Measurements from ENCODE around the gene LAMA3. TPM values are rescaled to one million over a fixed set of nuclear protein-coding genes. Genes with fewer than 3 reads are reported as not detected.

LAMA3 gene
- polyA plus RNA-seq, 1 of the 3 experiments (the other 2 are of a cell fraction): 3.5 TPM

- Histone ChIP-seq H3K27ac (ENCODE audit: low read depth in 2 of 2, low read length in 1 of 2) (no peak overlapping the region), H3K4me1 (ENCODE audit: control insufficient read depth in 1 of 2, insufficient read depth in 2 of 2, low read depth in 1 of 2, low read length in 1 of 2) (peaks cover 0 to 5% of the 10 kb centered on the region in 2 experiments; a peak in 2 of 4 replicates), H3K9me3 (no peaks in the 10 kb centered on the region), H3K79me2 (ENCODE audit: insufficient read depth) (no peaks in the 10 kb centered on the region), H3K4me2 (no peak overlapping the region), H4K20me1 (ENCODE audit: insufficient read depth) (no peaks in the 10 kb centered on the region), H2AFZ (ENCODE audit: low read depth) (no peak overlapping the region), H3K9ac (no peak overlapping the region), H3K4me3 (ENCODE audit: low read depth in 2 of 2, low read length in 1 of 2) (no peak overlapping the region), H3K9me2 (no peaks in the 10 kb centered on the region), H3F3A (replicated peaks; ENCODE audit: insufficient read depth) (no peaks in the 10 kb centered on the region), H3K27me3 (ENCODE audit: insufficient read depth) (no peaks in the 10 kb centered on the region), H3K36me3 (replicated peaks in 1 of 2; ENCODE audit: control insufficient read depth in 1 of 2, insufficient read depth in 2 of 2, low read length in 1 of 2) (no peaks in the 10 kb centered on the region)
- TF ChIP-seq CTCF (IDR thresholded peaks at IDR 0.05) (no peak), FOSL2 (IDR thresholded peaks at IDR 0.05; ENCODE audit: borderline replicate concordance, low read depth) (peak; percentile 25; the same call in 1 of the 2 replicates)
- no peak for DNase-seq
- POLR2A ChIA-PET: no interaction called here
- 90% methylated on average over 5 of the region's 5 CpGs for WGBS (ENCODE audit: low lambda C conversion rate)
- CTCF ChIA-PET: no interaction called here
These were observed 31.0 kb upstream of the LAMA3 start for GRCh38 chr18:23658285-23658684.

GRCh38 chr18:23661735-23662308, 27.4 kb upstream of the LAMA3 start:
- CTCF ChIA-PET: interaction anchor here (0.6 to 2.0 kb wide), 4 partner anchors 10 to 41 kb away, joined by 3 to 9 read pairs (median 5); no protein-coding TSS in a partner anchor
- 63% methylated on average over 9 of the region's 9 CpGs for WGBS (ENCODE audit: low lambda C conversion rate)

More at GRCh38 chr18:23661735-23662308, 27.4 kb upstream of the LAMA3 start:
- TF ChIP-seq SMC3 (IDR thresholded peaks at IDR 0.05; ENCODE audit: low read depth, low read length): no peak
- no peak for TF ChIP-seq RFX5 (IDR thresholded peaks at IDR 0.05; ENCODE audit: low read length)
- TF ChIP-seq TAF1 (IDR thresholded peaks at IDR 0.05; ENCODE audit: borderline replicate concordance, low read depth, low read length): no peak
- TF ChIP-seq FOXJ3 (CRISPR knock-in tag; IDR thresholded peaks at IDR 0.05): no peak
- TF ChIP-seq JUND (IDR thresholded peaks at IDR 0.05): no peak
- TF ChIP-seq REST (IDR thresholded peaks at IDR 0.05; ENCODE audit: low read depth, low read length): no peak
- no peak for TF ChIP-seq FOXM1 (IDR thresholded peaks at IDR 0.05; ENCODE audit: low read depth)
- TF ChIP-seq PBX3 (IDR thresholded peaks at IDR 0.05): no peak
- TF ChIP-seq GABPA (IDR thresholded peaks at IDR 0.05; ENCODE audit: low read depth): no peak
- no peak for TF ChIP-seq CTCF (IDR thresholded peaks at IDR 0.05)
- H3K9me3 ChIP-seq: no peaks in the 10 kb centered on the region
- no peaks in the 10 kb centered on the region for H3F3A ChIP-seq (replicated peaks; ENCODE audit: insufficient read depth)
- peaks cover 0 to 4% of the 10 kb centered on the region in 2 experiments; a peak in 2 of 4 replicates for H3K4me1 ChIP-seq (ENCODE audit: control insufficient read depth in 1 of 2, insufficient read depth in 2 of 2, low read depth in 1 of 2, low read length in 1 of 2)
- peak overlapping the region; percentile 91 for H2AFZ ChIP-seq (ENCODE audit: low read depth)
- peak overlapping the region; percentile 53 to 64 for H3K4me3 ChIP-seq (ENCODE audit: low read depth in 2 of 2, low read length in 1 of 2)
- H3K4me2 ChIP-seq: peak overlapping the region; percentile 89
- H3K27ac ChIP-seq (ENCODE audit: low read depth in 2 of 2, low read length in 1 of 2): no peak overlapping the region
- H3K36me3 ChIP-seq (replicated peaks in 1 of 2; ENCODE audit: control insufficient read depth in 1 of 2, insufficient read depth in 2 of 2, low read length in 1 of 2): no peaks in the 10 kb centered on the region
- DNase-seq: no peak
- H4K20me1 ChIP-seq (ENCODE audit: insufficient read depth): no peaks in the 10 kb centered on the region
- H3K79me2 ChIP-seq (ENCODE audit: insufficient read depth): no peaks in the 10 kb centered on the region
- H3K27me3 ChIP-seq (ENCODE audit: insufficient read depth): no peaks in the 10 kb centered on the region
- no peaks in the 10 kb centered on the region for H3K9me2 ChIP-seq
- peak overlapping the region; percentile 52; the same call in 1 of the 2 replicates for H3K9ac ChIP-seq
- POLR2A ChIA-PET: no interaction called here

All from SK-N-SH (cell line).